IMR-90 (cell line): Measurements from ENCODE around the gene KRT222. TPM values are rescaled to one million over a fixed set of nuclear protein-coding genes. Genes with fewer than 3 reads are reported as not detected.

Experiments used
- ATAC-seq: fragments of 200-7000 bp; cut with Tn5 transposase; 2 replicates; pipeline ENCODE4 v1.9.1; 2020; ENCODE audit warnings: low read depth, mild to moderate bottlenecking, moderate library complexity
- BruUV-seq: library from RNA; stranded (reverse); fragments of 400-500 nt; replicated peaks from 2 replicates; lab custom pipeline; 2021; lab: Mats Ljungman, UMichigan
- CTCF ChIA-PET: fragments of 300-600 bp; formaldehyde crosslinking; extraction: SDS; loops from one replicate; lab custom pipeline; 2021; ENCODE audit warnings: antibody characterized with exemption; lab: Yijun Ruan, JAX
- POLR2A ChIA-PET: fragments of 300-600 bp; sonication (Branson Sonifier 250); formaldehyde crosslinking; loops from one replicate; lab custom pipeline; 2022; ENCODE audit warnings: antibody characterized with exemption; ENCODE audit not compliant: unreplicated experiment; lab: Charles Lee
- DNase-seq: peaks from one replicate; pipeline ENCODE4 v3.0.0; 2013
- H2AFZ ChIP-seq: replicated peaks from 2 replicates; pipeline ENCODE3; 2013; ENCODE audit warnings: low read length, mild to moderate bottlenecking; ENCODE audit not compliant: poor library complexity
- H2AK5ac ChIP-seq: 2 replicates; pipeline ENCODE4 v1.6.1; 2013; ENCODE audit warnings: low read depth, low read length, inconsistent platforms
- H2AK9ac ChIP-seq: replicated peaks from 2 replicates; pipeline ENCODE3; 2013; ENCODE audit warnings: mild to moderate bottlenecking, low read depth, low read length, moderate library complexity; ENCODE audit not compliant: poor library complexity
- H2BK120ac ChIP-seq: 2 replicates; pipeline ENCODE4 v1.6.1; 2013; ENCODE audit warnings: low read depth, low read length, inconsistent platforms
- H2BK15ac ChIP-seq: 3 replicates; pipeline ENCODE4 v1.6.1; 2013; ENCODE audit warnings: low read depth, low read length, inconsistent platforms
- H2BK20ac ChIP-seq: 2 replicates; pipeline ENCODE4 v1.6.1; 2013; ENCODE audit warnings: low read depth, mild to moderate bottlenecking, inconsistent platforms, low read length, moderate library complexity
- H2BK5ac ChIP-seq: 2 replicates; pipeline ENCODE4 v1.6.1; 2013; ENCODE audit warnings: mild to moderate bottlenecking, low read depth, low read length, inconsistent platforms; ENCODE audit not compliant: poor library complexity, severe bottlenecking
- H3K14ac ChIP-seq: replicated peaks from 2 replicates; pipeline ENCODE4 v1.6.1; 2013; ENCODE audit warnings: low read depth, low read length, inconsistent platforms
- H3K18ac ChIP-seq: 2 replicates; pipeline ENCODE4 v1.6.1; 2013; ENCODE audit warnings: low read depth, low read length, control low read depth
- H3K23ac ChIP-seq: 2 replicates; pipeline ENCODE4 v1.6.1; 2013; ENCODE audit warnings: low read depth, low read length, inconsistent platforms
- H3K27ac ChIP-seq: 2 replicates; pipeline ENCODE4 v1.5.1; 2013; ENCODE audit warnings: mild to moderate bottlenecking, control low read depth, low read length; ENCODE audit not compliant: insufficient read depth
- H3K27me3 ChIP-seq: 2 replicates; pipeline ENCODE4 v1.6.1; 2013; ENCODE audit warnings: low read length; ENCODE audit not compliant: control insufficient read depth, insufficient read depth
- H3K36me3 ChIP-seq: 2 replicates; pipeline ENCODE4 v1.6.1; 2013; ENCODE audit warnings: low read length, mixed read lengths; ENCODE audit not compliant: control insufficient read depth, insufficient read depth
- H3K4ac ChIP-seq: 2 replicates; pipeline ENCODE4 v1.6.1; 2013; ENCODE audit warnings: low read depth, low read length, inconsistent platforms
- H3K4me1 ChIP-seq: 2 replicates; pipeline ENCODE4 v1.6.1; 2013; ENCODE audit warnings: low read length, mixed read lengths; ENCODE audit not compliant: control insufficient read depth, insufficient read depth
- H3K4me2 ChIP-seq: 2 replicates; pipeline ENCODE4 v1.6.1; 2013; ENCODE audit warnings: low read depth, mild to moderate bottlenecking, control low read depth, low read length, moderate library complexity
- H3K4me3 ChIP-seq: 2 replicates; pipeline ENCODE4 v1.5.1; 2013; ENCODE audit warnings: low read depth, mild to moderate bottlenecking, control low read depth, low read length, moderate library complexity; ENCODE audit not compliant: insufficient read depth
- H3K56ac ChIP-seq: 2 replicates; pipeline ENCODE4 v1.6.1; 2013; ENCODE audit warnings: low read length, inconsistent platforms; ENCODE audit not compliant: insufficient read depth; ENCODE audit errors: extremely low read depth
- H3K79me1 ChIP-seq, 2 experiments: 2 replicates each; pipeline ENCODE4 v1.6.1; 2013; ENCODE audit warnings: low read length in 2 of 2, inconsistent platforms in 1 of 2, low read depth in 1 of 2
- H3K9ac ChIP-seq: 2 replicates; pipeline ENCODE4 v1.6.1; 2013; ENCODE audit warnings: low read depth, low read length, control low read depth
- H3K9me1 ChIP-seq: 2 replicates; pipeline ENCODE4 v1.6.1; 2013; ENCODE audit warnings: low read length, inconsistent platforms; ENCODE audit not compliant: insufficient read depth
- H3K9me3 ChIP-seq: 2 replicates; pipeline ENCODE4 v1.6.1; 2013; ENCODE audit warnings: low read length; ENCODE audit not compliant: control insufficient read depth, insufficient read depth
- H4K20me1 ChIP-seq: 2 replicates; pipeline ENCODE4 v1.6.1; 2013; ENCODE audit warnings: low read length, inconsistent platforms; ENCODE audit not compliant: insufficient read depth
- H4K5ac ChIP-seq: 2 replicates; pipeline ENCODE4 v1.6.1; 2013; ENCODE audit warnings: mild to moderate bottlenecking, low read depth, low read length, control low read depth
- H4K8ac ChIP-seq, 2 experiments: 2 replicates each; pipeline ENCODE4 v1.6.1; 2013; ENCODE audit warnings: low read depth in 2 of 2, low read length in 2 of 2, control low read depth in 1 of 2, inconsistent platforms in 1 of 2
- H4K91ac ChIP-seq: 2 replicates; pipeline ENCODE4 v1.6.1; 2013; ENCODE audit warnings: low read depth, low read length, inconsistent platforms; ENCODE audit not compliant: insufficient read depth
- FOS ChIP-seq: fragments of 150-350 bp; IDR thresholded peaks from 2 replicates; pipeline ENCODE4 v1.6.1; 2016; ENCODE audit warnings: low read depth, low read length
- MAFK ChIP-seq: IDR thresholded peaks from 2 replicates; pipeline ENCODE4 v1.6.1; 2012; ENCODE audit warnings: low read depth, low read length, improper control_type of control experiment
- MAZ ChIP-seq: IDR thresholded peaks from 2 replicates; pipeline ENCODE4 v1.6.1; 2012; ENCODE audit warnings: low read depth, mild to moderate bottlenecking, low read length, improper control_type of control experiment, moderate library complexity, borderline replicate concordance
- MXI1 ChIP-seq: IDR thresholded peaks from 2 replicates; pipeline ENCODE4 v1.6.1; 2012; ENCODE audit warnings: low read depth, mild to moderate bottlenecking, low read length, moderate library complexity, borderline replicate concordance
- POLR2A ChIP-seq: IDR thresholded peaks from 2 replicates; pipeline ENCODE4 v1.6.1; 2012; ENCODE audit warnings: mild to moderate bottlenecking, low read depth, low read length
- RAD21 ChIP-seq: IDR thresholded peaks from 2 replicates; pipeline ENCODE4 v1.6.1; 2012; ENCODE audit warnings: low read length, improper control_type of control experiment
- RCOR1 ChIP-seq: IDR thresholded peaks from 2 replicates; pipeline ENCODE4 v1.6.1; 2012; ENCODE audit warnings: mild to moderate bottlenecking, low read length, improper control_type of control experiment; ENCODE audit not compliant: insufficient replicate concordance
- RFX5 ChIP-seq: IDR thresholded peaks from 2 replicates; pipeline ENCODE4 v1.8.0; 2012; ENCODE audit warnings: low read depth, mild to moderate bottlenecking, low read length, moderate library complexity
- USF2 ChIP-seq: fragments of 150-350 bp; IDR thresholded peaks from 2 replicates; pipeline ENCODE4 v1.6.1; 2017; ENCODE audit warnings: mild to moderate bottlenecking, antibody characterized with exemption, low read length, low read depth
- WGBS, 2 experiments: methylation state at CpG; one replicate each; pipeline versions ENCODE4 v1.1.5 to v1.1.7; 2013; ENCODE audit warnings: missing lambda C conversion rate in 2 of 2; ENCODE audit not compliant: insufficient read length in 1 of 2; ENCODE audit errors: extremely low coverage in 2 of 2; 5-methylcytosine and 5-hydroxymethylcytosine counted together
- dilution Hi-C: fragments of 300-500 bp; cut with HindIII; formaldehyde crosslinking; loops from one replicate; pipeline ENCODE4 v1.14.3; 2018; ENCODE audit warnings: low sequenced_read_pairs; ENCODE audit not compliant: unreplicated experiment
- in situ Hi-C: fragments of 300-500 bp; cut with MboI; formaldehyde crosslinking; loops from 3 replicates; pipeline ENCODE4 v1.14.3; 2019; ENCODE audit warnings: low sequenced_read_pairs, inconsistent platforms, mixed read lengths
- intact Hi-C: fragments of 100-400 bp; cut with micrococcal nuclease; formaldehyde crosslinking; loops from 2 replicates; pipeline ENCODE4 v1.10.0; 2022
- polyA plus RNA-seq, 3 experiments: library from polyadenylated mRNA; depleted of rRNA; stranded (reverse); fragments of >200 nt; gene quantifications; 2 replicates each; pipeline ENCODE4 v1.2.3, GENCODE V29; 2012; ENCODE audit warnings: low replicate concordance in 1 of 3
- total RNA-seq: library from RNA; depleted of rRNA; stranded (reverse); fragments of >200 nt; gene quantifications from 2 replicates; pipeline ENCODE4 v1.2.3, GENCODE V29; 2012
- TF ChIP-seq, protein P1 (sequence below): conservative IDR thresholded peaks from 2 replicates; pipeline ENCODE4 v1.5.1; 2012; ENCODE audit warnings: mild to moderate bottlenecking, low read depth, low read length, improper control_type of control experiment

The KRT222 gene
- total and polyA plus RNA-seq, 2 of the 4 experiments (the other 2 are of a cell fraction), result not detected

- ChIA-PET CTCF (no interaction called here), POLR2A (no interaction called here)
- Histone ChIP-seq H3K27me3 (peaks cover 39% of the 10 kb centered on the region), H3K9me3 (no peaks in the 10 kb centered on the region), H2BK120ac (no peak overlapping the region), H3K9ac (no peak overlapping the region), H4K91ac (no peak overlapping the region), H3K9me1 (no peaks in the 10 kb centered on the region), H3K4me3 (no peak overlapping the region), H2BK5ac (no peak overlapping the region), H2AK9ac (no peak overlapping the region), H2BK15ac (no peak overlapping the region), H3K23ac (no peak overlapping the region), H3K4me1 (no peaks in the 10 kb centered on the region), H3K4me2 (no peak overlapping the region), H3K56ac (no peak overlapping the region), H3K14ac (no peak overlapping the region), H2AFZ (no peak overlapping the region), H3K4ac (no peak overlapping the region), H4K5ac (no peak overlapping the region), H4K20me1 (no peaks in the 10 kb centered on the region), H3K27ac (no peak overlapping the region), H2AK5ac (no peak overlapping the region), H3K36me3 (no peaks in the 10 kb centered on the region), H2BK20ac (no peak overlapping the region), H3K18ac (no peak overlapping the region), H4K8ac (no peak overlapping the region), H3K79me1 (no peaks in the 10 kb centered on the region)
- BruUV-seq, result no TSS peak
- intact Hi-C loops, result loop anchor here (5.0 kb wide), 1 partner anchor 101 kb away; the partner anchor contains the start of gene KRT26
- 40% methylated on average over 1 of the region's 4 CpGs; no CpG with 5 or more reads in 1 of the 2 experiments for WGBS, 2 experiments
- DNase-seq (no peak), ATAC-seq (no peak)
- dilution Hi-C loops, result no loop called here
- in situ Hi-C loops, result no loop called here
- TF ChIP-seq, protein P1, sequence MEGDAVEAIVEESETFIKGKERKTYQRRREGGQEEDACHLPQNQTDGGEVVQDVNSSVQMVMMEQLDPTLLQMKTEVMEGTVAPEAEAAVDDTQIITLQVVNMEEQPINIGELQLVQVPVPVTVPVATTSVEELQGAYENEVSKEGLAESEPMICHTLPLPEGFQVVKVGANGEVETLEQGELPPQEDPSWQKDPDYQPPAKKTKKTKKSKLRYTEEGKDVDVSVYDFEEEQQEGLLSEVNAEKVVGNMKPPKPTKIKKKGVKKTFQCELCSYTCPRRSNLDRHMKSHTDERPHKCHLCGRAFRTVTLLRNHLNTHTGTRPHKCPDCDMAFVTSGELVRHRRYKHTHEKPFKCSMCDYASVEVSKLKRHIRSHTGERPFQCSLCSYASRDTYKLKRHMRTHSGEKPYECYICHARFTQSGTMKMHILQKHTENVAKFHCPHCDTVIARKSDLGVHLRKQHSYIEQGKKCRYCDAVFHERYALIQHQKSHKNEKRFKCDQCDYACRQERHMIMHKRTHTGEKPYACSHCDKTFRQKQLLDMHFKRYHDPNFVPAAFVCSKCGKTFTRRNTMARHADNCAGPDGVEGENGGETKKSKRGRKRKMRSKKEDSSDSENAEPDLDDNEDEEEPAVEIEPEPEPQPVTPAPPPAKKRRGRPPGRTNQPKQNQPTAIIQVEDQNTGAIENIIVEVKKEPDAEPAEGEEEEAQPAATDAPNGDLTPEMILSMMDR, result no peak
- TF ChIP-seq MAZ, result no peak
- TF ChIP-seq RAD21, result no peak
- no peak for TF ChIP-seq POLR2A
- no peak for TF ChIP-seq MAFK
- no peak for TF ChIP-seq FOS
- no peak for TF ChIP-seq USF2
- no peak for TF ChIP-seq MXI1
- TF ChIP-seq RFX5, result no peak
- TF ChIP-seq RCOR1, result no peak
Observed at GRCh38 chr17:40671282-40671681, 6.3 kb upstream of the KRT222 start.
